NCI-H2171 treated with DMSO at 0.1 percent for 48 hours (cell line): ENCODE data around the gene SMAD4.

Experiments used
- DNase-seq: peaks from one replicate; lab custom pipeline; 2025; lab: John Stamatoyannopoulos, UW

SMAD4 gene

GRCh38 chr18:51021226-51021965 lies 8.6 kb upstream of the SMAD4 start:
- DNase-seq: no peak

GRCh38 chr18:51025512-51025911 lies 4.5 kb upstream of the SMAD4 start:
- no peak for DNase-seq

GRCh38 chr18:51028201-51028805 lies 1.7 kb upstream of the SMAD4 start:
- DNase-seq: peak; percentile 17

- no peak for DNase-seq
These were observed 677 bp upstream of the SMAD4 start for GRCh38 chr18:51029378-51029693.

GRCh38 chr18:51030537-51031258 lies 685 bp downstream of the SMAD4 start:
- DNase-seq: peak; percentile 54

- DNase-seq: no peak
These were observed 2.2 kb downstream of the SMAD4 start for GRCh38 chr18:51032193-51032592.

- no peak for DNase-seq
These were observed 7.2 kb downstream of the SMAD4 start for GRCh38 chr18:51037230-51037629.

GRCh38 chr18:51038110-51038509 lies 8.1 kb downstream of the SMAD4 start:
- no peak for DNase-seq

DNA sequence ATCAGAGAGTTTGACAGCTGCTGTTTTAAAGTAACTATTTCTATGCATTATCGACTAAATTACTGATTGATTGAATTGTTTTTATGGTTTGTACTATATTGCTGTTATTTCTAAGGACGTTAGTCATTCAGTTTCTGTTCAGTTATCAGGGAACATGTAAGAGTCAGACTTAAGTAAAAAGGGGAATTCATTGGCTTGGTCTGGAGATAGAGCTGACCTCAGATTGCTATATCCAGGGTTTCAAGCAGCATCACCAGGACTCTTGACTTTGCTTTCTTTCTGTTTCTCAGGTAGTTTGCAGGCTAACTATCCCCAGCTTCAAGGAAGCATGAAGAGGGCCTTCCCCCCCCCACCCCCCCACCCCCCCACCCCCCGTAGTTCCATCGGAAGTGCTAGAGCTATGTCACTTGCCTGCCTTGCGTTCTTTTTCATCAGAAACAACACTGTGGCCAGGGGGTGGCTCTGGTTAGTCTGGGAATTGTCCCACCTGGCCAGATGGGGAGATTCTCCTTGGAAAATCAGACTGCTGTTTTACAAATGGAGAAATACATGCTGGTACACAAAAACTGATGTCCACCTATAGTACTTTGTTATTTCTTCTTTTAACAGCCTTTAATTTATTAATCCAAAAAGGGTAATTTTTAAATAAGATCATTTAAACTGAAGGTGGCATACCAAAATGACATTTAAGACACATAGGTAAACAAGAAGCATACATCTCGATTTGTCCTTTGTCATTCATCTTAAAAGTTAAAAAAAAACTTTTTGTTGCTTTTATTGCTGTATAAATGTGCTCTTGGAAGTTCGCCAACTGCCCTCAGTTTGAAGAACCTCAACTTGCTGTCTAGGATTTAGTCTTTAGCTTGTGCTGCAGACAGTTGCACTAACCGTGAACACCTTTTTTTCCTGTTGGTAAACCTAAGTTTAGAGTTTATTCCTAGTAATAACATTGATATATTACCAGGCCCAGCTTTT lies 9.4 kb downstream of the SMAD4 start:
- no peak for DNase-seq

- DNase-seq: no peak
These were observed 11.8 kb downstream of the SMAD4 start for GRCh38 chr18:51041677-51042352.

DNA sequence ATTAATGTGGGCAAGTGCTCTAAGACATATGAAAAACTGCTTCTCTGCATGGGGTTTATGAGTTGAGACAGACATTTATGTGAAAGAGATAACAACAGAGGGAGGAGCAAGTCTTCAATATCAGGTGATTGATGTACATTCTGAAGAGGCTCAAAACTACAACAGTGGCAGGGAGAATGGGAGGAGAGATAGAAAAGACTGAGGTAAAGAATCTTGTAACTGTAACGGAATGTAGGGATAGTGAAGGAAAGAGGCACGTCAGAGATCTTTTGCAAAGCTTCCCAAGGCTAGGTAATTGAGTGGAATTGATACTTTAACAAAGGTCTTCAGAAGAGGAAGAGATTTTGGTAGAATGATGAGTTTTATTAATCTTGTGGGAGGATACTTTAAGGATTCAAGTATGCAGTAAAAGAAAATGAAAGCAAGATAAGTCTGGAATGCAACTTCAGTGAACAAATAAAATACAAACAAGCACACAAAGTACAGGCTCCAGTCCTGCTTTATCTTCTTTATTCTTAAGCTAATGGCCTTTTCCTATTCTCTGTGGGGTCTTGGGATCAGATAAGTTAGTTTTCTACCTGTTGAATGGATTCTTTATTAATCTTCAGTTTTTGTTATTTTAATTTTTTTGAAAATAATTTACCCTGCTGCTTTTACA lies 15.0 kb downstream of the SMAD4 start:
- DNase-seq: no peak

DNA sequence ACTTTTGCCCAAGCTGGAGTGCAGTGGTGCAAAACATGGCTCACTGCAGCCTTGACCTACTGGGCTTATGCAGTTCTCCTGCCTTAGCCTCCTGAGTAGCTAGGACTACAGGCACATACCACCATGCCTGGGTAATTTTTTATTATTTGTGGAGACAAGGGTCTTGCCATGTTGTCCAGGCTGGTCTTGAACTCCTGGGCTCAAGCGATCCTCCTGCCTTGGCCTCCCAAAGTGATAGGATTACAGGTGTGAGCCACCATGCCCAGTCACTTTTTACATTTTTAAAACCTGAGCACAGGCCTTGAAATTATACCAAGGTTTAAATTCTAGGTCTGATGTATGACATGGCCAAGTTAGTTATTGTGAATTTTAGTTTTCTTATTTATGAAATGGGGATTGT lies 18.2 kb downstream of the SMAD4 start:
- DNase-seq: no peak

DNA sequence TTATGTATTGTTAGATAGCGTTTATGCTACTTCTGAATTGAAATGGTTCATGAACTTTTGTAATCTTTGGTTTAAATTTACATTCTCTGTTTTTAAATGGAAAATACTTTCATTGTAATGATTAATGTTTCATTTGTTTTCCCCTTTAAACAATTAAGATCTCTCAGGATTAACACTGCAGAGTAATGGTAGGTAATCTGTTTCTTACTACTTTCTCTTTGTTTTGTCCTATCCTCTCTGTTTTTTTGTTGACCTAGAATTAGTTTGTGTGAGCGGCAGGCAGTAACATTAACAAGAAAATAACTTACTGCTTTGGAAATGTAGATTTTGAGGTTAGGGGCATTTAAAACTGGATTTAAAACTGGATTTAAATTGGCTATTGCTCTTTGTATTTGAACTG lies 19.1 kb downstream of the SMAD4 start:
- no peak for DNase-seq

- peak; percentile 51 for DNase-seq
These were observed 21.2 kb downstream of the SMAD4 start for GRCh38 chr18:51051105-51051712.

DNA sequence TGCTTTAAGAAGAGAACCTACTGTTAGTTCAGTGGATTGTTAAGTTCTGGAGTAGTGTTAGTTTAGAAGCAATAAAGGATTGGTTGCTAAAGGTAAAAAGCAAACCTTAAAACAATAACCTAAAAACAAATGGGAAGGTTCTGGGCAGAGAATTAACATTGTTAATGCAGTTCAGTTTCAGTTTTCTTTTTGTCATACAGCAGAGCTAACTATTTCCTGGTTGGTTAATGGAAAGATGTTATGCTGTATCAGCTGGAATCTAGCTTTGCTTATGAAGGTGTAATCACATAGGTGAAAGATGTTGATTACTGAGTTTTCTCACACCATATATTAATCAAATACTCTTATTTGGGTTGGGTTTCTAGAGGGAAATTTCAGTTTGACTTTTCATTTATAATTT lies 23.8 kb downstream of the SMAD4 start:
- no peak for DNase-seq

- no peak for DNase-seq
These were observed 24.8 kb downstream of the SMAD4 start for GRCh38 chr18:51054764-51055163.

GRCh38 chr18:51059969-51060368 lies 30.0 kb downstream of the SMAD4 start:
- no peak for DNase-seq

GRCh38 chr18:51064256-51064655 lies 34.2 kb downstream of the SMAD4 start:
- DNase-seq: no peak

DNA sequence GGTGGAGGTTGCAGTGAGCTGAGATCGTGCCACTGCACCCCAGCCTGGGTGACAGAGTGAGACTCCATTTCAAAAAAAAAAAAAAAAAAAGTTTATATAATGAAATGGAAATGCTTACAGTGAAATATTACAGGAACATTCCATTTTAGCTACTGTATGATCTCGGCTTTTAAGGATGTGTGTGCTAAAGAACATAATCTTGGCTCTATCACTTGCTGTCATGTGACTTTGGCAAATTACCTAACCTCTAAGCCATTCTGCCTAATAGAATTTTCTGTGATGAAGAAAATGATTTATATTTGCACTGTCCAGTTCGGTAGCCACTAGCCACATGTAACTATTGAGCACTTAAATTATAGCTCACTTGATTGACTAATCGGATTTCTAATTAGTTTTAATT lies 36.3 kb downstream of the SMAD4 start:
- no peak for DNase-seq

DNA sequence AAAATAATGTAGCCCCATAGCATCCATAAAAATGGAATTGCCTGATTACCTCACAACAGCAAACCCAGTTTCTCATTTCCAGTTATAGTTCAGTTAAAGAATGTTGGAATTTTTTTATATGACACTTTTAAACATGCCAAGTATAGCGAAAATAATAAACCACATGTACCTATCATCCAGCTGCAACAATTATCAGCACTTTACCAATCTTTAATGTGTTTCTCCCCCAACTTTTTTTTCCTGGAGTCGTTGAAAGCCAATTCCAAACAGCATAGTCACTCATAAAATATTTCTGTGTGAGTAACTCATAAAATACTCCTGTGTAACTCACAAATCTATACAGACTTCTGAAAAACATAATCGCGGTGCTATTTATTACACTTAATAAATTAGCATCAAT lies 38.1 kb downstream of the SMAD4 start:
- DNase-seq: no peak

- no peak for DNase-seq
These were observed 39.9 kb downstream of the SMAD4 start for GRCh38 chr18:51069885-51070284.
